Tibial nerve (tissue), 4 donors: ENCODE measurements around the gene MIOS. TPM values are rescaled to one million over a fixed set of nuclear protein-coding genes. Genes with fewer than 3 reads are reported as not detected.

Source experiments
- DNase-seq, 2 donors: peaks; one replicate each; pipeline ENCODE4 v3.0.0-alpha.2; 2019; ENCODE audit warnings: low spot score in 2 of 2
- H3K27ac ChIP-seq, 4 donors: fragments of 200-600 bp; sonication (generic) in 3 of 4; one replicate each; pipeline ENCODE4 v1.5.1; 2017 to 2019; ENCODE audit warnings: mild to moderate bottlenecking in 1 of 4
- H3K27me3 ChIP-seq, 2 donors: fragments of 200-600 bp; sonication (generic) in 1 of 2; one replicate each; pipeline versions ENCODE4 v1.5.1 to v1.6.0; 2017 to 2019
- H3K36me3 ChIP-seq, 3 donors: fragments of 200-600 bp; sonication (generic); one replicate each; pipeline ENCODE4 v1.5.1; 2018 to 2019
- H3K4me1 ChIP-seq, 4 donors: fragments of 200-600 bp; sonication (generic) in 3 of 4; one replicate each; pipeline ENCODE4 v1.5.1; 2017 to 2019
- H3K4me3 ChIP-seq, 4 donors: fragments of 200-600 bp; sonication (generic) in 3 of 4; one replicate each; pipeline ENCODE4 v1.5.1; 2017 to 2019; ENCODE audit warnings: mild to moderate bottlenecking in 1 of 4, moderate library complexity in 1 of 4
- H3K9me3 ChIP-seq, 4 donors: fragments of 200-600 bp; sonication (generic) in 3 of 4; one replicate each; pipeline ENCODE4 v1.5.1; 2017 to 2019
- EP300 ChIP-seq, 2 donors: sonication (generic); formaldehyde crosslinking; IDR thresholded peaks; one replicate each; pipeline ENCODE4 v1.6.1; 2017; ENCODE audit warnings: antibody characterized with exemption in 2 of 2, mild to moderate bottlenecking in 1 of 2
- POLR2A ChIP-seq, 2 donors: fragments of 450-650 bp; IDR thresholded peaks; one replicate each; pipeline ENCODE4 v1.6.1; 2017; ENCODE audit warnings: antibody characterized with exemption in 2 of 2, mild to moderate bottlenecking in 2 of 2, moderate library complexity in 2 of 2
- WGBS, 2 donors: methylation state at CpG; one replicate each; pipeline ENCODE4 v1.1.5; 2018; 5-methylcytosine and 5-hydroxymethylcytosine counted together
- total RNA-seq, 4 donors: library from RNA; depleted of rRNA; stranded (reverse); fragments of >200 nt; gene quantifications; one replicate each; pipeline ENCODE4 v1.1.0, GENCODE V29; 2016
- TF ChIP-seq, protein P1 (sequence below), 5 experiments: fragments of 200-600 bp in 3 of 5; fragments of 450-650 bp in 2 of 5; sonication (generic) in 3 of 5; IDR thresholded peaks; one replicate each; pipeline ENCODE4 v1.5.1; 2016 to 2019; ENCODE audit warnings: antibody characterized with exemption in 5 of 5, mild to moderate bottlenecking in 3 of 5, moderate library complexity in 2 of 5

MIOS gene
- total RNA-seq, 4 donors from 2014 or later = 35.9 to 80.4 (median 61.9) TPM

DNA sequence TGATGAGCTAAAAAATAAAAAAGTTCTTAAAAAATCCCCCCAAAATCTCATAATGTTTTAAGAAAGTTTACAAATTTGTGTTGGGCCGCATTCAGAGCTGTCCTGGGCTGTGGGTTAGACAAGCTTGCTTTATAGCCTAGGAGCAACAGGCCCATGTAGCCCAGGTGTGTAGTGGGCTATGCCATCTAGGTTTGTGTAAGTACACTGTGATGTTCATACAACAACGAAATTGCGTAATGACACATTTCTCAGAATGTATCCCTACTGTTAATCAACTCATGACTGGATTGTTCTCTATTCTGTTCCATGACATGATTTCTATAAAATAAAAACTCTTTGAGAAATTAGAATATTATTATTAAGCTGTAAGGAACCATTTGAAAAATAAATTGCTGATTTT, 13.0 kb downstream of the MIOS start:
- Histone ChIP-seq H3K27me3 (no peaks in the 10 kb centered on the region), H3K4me1 (no peaks in the 10 kb centered on the region), H3K36me3 (no peaks in the 10 kb centered on the region), H3K27ac (no peak overlapping the region), H3K9me3 (no peaks in the 10 kb centered on the region), H3K4me3 (no peak overlapping the region)
- DNase-seq = no peak
- 95 to 97% methylated on average over 3 of the region's 3 CpGs for WGBS, 2 donors
- TF ChIP-seq, protein P1, sequence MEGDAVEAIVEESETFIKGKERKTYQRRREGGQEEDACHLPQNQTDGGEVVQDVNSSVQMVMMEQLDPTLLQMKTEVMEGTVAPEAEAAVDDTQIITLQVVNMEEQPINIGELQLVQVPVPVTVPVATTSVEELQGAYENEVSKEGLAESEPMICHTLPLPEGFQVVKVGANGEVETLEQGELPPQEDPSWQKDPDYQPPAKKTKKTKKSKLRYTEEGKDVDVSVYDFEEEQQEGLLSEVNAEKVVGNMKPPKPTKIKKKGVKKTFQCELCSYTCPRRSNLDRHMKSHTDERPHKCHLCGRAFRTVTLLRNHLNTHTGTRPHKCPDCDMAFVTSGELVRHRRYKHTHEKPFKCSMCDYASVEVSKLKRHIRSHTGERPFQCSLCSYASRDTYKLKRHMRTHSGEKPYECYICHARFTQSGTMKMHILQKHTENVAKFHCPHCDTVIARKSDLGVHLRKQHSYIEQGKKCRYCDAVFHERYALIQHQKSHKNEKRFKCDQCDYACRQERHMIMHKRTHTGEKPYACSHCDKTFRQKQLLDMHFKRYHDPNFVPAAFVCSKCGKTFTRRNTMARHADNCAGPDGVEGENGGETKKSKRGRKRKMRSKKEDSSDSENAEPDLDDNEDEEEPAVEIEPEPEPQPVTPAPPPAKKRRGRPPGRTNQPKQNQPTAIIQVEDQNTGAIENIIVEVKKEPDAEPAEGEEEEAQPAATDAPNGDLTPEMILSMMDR (IDR thresholded peaks at IDR 0.05) = no peak
- no peak for TF ChIP-seq EP300 (IDR thresholded peaks at IDR 0.05)
- TF ChIP-seq POLR2A (IDR thresholded peaks at IDR 0.05) = no peak

GRCh38 chr7:7581531-7582179, 15.0 kb downstream of the MIOS start:
- no peaks in the 10 kb centered on the region for H3K27me3 ChIP-seq
- no peaks in the 10 kb centered on the region for H3K9me3 ChIP-seq
- H3K36me3 ChIP-seq = no peaks in the 10 kb centered on the region
- 81 to 82% methylated on average over 10 of the region's 10 CpGs for WGBS, 2 donors
- no peak for DNase-seq
- no peak overlapping the region for H3K4me3 ChIP-seq
- peaks cover 0 to 6% (median 0%) of the 10 kb centered on the region in 4 donors for H3K4me1 ChIP-seq
- no peak overlapping the region for H3K27ac ChIP-seq
- TF ChIP-seq EP300 (IDR thresholded peaks at IDR 0.05) = no peak
- TF ChIP-seq POLR2A (IDR thresholded peaks at IDR 0.05) = no peak
- TF ChIP-seq, protein P1 (IDR thresholded peaks at IDR 0.05) = no peak

DNA sequence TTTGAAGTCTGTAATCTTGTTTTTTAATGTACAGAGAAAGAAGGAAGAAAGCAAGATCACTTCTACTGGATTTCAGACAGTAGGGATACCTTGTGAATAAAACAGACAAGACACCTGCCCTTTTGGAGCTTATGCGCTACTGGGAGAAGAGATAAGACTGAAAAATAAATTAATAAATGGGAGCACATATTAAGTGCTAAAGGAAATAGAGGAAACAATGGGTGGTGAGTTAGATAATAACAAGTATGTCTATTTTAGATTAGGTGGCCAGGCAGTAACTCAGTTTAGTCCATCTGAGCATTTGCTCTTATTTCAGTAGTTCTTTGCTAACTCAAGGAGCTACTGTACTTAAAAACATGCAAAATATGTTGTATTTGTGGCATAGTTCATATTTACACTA, 15.9 kb downstream of the MIOS start:
- 90 to 95% methylated on average over 1 of the region's 1 CpG for WGBS, 2 donors
- Histone ChIP-seq H3K27me3 (no peaks in the 10 kb centered on the region), H3K4me1 (peaks cover 0 to 6% (median 0%) of the 10 kb centered on the region in 4 donors), H3K36me3 (no peaks in the 10 kb centered on the region), H3K27ac (no peak overlapping the region), H3K4me3 (no peak overlapping the region), H3K9me3 (no peaks in the 10 kb centered on the region)
- TF ChIP-seq POLR2A (IDR thresholded peaks at IDR 0.05) (no peak), EP300 (IDR thresholded peaks at IDR 0.05) (no peak)
- TF ChIP-seq, protein P1 (IDR thresholded peaks at IDR 0.05) = no peak
- no peak for DNase-seq

GRCh38 chr7:7583731-7584130, 17.0 kb downstream of the MIOS start:
- Histone ChIP-seq H3K36me3 (no peaks in the 10 kb centered on the region), H3K4me3 (no peak overlapping the region), H3K9me3 (no peaks in the 10 kb centered on the region), H3K27me3 (no peaks in the 10 kb centered on the region), H3K4me1 (peaks cover 0 to 6% (median 0%) of the 10 kb centered on the region in 4 donors), H3K27ac (no peak overlapping the region)
- no peak for DNase-seq
- no peak for TF ChIP-seq EP300 (IDR thresholded peaks at IDR 0.05)
- no peak for TF ChIP-seq POLR2A (IDR thresholded peaks at IDR 0.05)
- TF ChIP-seq, protein P1 (IDR thresholded peaks at IDR 0.05) = no peak
- 57 to 64% methylated on average over 2 of the region's 2 CpGs for WGBS, 2 donors

GRCh38 chr7:7584653-7585052, 18.0 kb downstream of the MIOS start:
- Histone ChIP-seq H3K9me3 (no peaks in the 10 kb centered on the region), H3K27me3 (no peaks in the 10 kb centered on the region), H3K4me3 (no peak overlapping the region), H3K27ac (no peak overlapping the region), H3K36me3 (peaks cover 0 to 4% (median 0%) of the 10 kb centered on the region in 3 donors), H3K4me1 (peaks cover 0 to 6% (median 0%) of the 10 kb centered on the region in 4 donors)
- TF ChIP-seq POLR2A (IDR thresholded peaks at IDR 0.05) (no peak), EP300 (IDR thresholded peaks at IDR 0.05) (no peak)
- TF ChIP-seq, protein P1 (IDR thresholded peaks at IDR 0.05) = no peak
- no peak for DNase-seq
- 85 to 87% methylated on average over 1 of the region's 1 CpG for WGBS, 2 donors
